HG02840 (cell line): ENCODE data around the gene ATP5PB.

Source experiments
- ATAC-seq: cut with Tn5 transposase; IDR thresholded peaks from one replicate; pipeline ENCODE4 v1.9.1; 2021; ENCODE audit warnings: mild to moderate bottlenecking, moderate library complexity, moderate number of reproducible peaks; ENCODE audit not compliant: unreplicated experiment, low FRiP score

The ATP5PB gene

GRCh38 chr1:111448918-111449702, at the start of gene ATP5PB, which contains the start of gene WDR77:
TSS of gene ATP5PB (plus strand) at chr1:111449464. CDS start at chr1:111449542, 78 bp downstream.
TSS of gene WDR77 (minus strand) at chr1:111449256. CDS start at chr1:111449169, 87 bp downstream.
- peak; percentile 97 for ATAC-seq

- no peak for ATAC-seq
Measured at GRCh38 chr1:111399792-111400610, 49.3 kb upstream of the ATP5PB start.

DNA sequence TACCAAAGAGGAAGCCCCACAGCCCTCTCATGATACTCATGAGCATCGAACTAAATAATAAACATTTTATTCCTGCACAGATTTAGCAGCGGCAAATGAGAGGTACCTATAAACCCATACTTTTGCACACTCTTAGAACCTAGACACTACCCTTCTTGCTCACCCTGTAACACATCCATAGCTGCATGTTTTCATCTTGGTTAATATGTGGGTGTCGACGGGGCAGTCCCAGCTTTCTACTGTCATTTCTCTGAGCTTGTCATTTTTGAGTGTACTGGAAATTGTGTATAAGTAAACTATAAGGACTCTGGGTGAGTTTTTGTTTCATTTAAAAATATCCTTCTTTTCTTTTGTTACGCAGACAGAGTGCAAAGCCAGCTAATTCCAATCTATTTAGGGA, 47.2 kb upstream of the ATP5PB start:
- no peak for ATAC-seq

- ATAC-seq, result no peak
Measured at GRCh38 chr1:111404588-111404987, 44.7 kb upstream of the ATP5PB start.

- ATAC-seq, result peak; percentile 93
Measured at GRCh38 chr1:111406321-111406768, 42.9 kb upstream of the ATP5PB start.

DNA sequence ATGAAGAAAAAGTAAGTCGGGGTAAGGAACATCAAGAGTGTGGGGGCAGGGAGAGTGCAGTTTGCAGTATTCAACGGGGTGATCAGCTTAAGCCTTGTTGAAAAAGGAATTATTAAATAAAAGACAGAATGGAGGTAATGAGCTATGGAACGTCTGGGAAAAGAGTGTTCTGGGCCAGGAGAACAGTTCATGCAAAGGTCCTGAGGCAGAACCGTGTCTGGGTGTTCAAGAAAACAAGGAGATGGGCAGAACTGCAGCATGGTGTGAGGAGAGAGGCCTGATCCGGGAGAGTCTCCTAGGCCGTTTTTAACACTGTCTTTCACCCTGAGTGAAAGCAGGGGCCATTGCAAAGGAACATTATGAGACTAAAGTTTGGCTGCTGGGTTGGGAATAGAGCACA, 42.0 kb upstream of the ATP5PB start:
- no peak for ATAC-seq

DNA sequence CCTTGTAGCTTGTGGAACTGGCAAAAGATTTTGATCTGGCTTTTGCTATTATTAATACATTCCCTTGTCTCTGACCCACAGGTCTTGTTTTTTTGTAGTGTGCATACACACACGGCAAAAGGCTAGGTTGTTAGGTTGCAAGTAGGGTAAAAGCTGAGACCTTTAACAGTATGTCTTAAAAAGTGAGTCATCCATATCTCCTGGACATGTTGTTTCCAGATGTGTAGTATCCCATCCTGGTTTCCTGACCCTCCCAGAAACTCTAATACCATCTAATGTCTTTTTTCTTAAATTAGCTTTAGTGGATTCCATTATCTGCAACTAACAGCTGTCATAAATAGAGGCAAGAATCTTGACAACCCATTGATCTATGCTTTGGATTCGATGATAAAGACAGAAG, 36.4 kb upstream of the ATP5PB start:
- ATAC-seq, result no peak

DNA sequence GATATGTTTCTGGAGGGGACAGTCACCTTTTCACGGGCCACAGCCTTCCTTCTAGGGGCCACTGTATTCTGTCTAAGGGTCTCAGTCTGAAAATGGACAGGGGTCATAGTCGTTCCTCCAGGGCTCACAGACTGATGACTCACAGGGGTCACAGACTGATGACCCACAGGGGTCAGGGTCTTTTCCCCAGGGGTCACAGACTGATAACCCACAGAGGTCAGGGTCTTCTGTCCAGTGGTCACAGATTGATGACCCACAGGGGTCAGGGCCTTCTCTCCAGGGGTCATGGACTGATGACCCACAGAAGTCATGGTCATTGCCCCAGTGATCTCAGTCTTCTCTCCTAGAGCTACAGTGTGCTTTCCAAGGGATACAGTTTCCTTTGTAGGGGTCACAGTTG, 34.5 kb upstream of the ATP5PB start:
- no peak for ATAC-seq

GRCh38 chr1:111415461-111415860, 33.8 kb upstream of the ATP5PB start:
- no peak for ATAC-seq

- ATAC-seq, result no peak
Measured at GRCh38 chr1:111417755-111418154, 31.5 kb upstream of the ATP5PB start.

GRCh38 chr1:111419037-111419436, 30.2 kb upstream of the ATP5PB start:
- no peak for ATAC-seq

DNA sequence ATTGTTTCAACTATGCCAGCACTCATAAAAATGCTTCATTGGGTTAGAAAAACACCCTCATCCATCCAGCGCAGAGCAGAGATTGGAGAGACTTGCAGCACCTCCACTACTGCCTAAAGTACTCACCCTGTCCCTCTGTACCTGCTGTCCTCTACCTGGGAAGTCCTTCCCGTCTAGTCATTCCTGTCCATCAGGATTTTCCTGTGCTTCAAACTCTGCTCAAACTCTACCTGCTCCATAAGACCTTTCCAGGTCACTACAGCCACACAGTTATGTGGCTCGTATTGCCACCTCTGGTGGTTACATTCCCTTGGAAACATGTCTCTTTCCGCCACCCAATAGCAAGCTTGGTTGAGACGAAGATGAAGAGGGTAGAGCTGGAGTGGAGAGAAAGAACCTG, 28.9 kb upstream of the ATP5PB start:
- ATAC-seq, result no peak

DNA sequence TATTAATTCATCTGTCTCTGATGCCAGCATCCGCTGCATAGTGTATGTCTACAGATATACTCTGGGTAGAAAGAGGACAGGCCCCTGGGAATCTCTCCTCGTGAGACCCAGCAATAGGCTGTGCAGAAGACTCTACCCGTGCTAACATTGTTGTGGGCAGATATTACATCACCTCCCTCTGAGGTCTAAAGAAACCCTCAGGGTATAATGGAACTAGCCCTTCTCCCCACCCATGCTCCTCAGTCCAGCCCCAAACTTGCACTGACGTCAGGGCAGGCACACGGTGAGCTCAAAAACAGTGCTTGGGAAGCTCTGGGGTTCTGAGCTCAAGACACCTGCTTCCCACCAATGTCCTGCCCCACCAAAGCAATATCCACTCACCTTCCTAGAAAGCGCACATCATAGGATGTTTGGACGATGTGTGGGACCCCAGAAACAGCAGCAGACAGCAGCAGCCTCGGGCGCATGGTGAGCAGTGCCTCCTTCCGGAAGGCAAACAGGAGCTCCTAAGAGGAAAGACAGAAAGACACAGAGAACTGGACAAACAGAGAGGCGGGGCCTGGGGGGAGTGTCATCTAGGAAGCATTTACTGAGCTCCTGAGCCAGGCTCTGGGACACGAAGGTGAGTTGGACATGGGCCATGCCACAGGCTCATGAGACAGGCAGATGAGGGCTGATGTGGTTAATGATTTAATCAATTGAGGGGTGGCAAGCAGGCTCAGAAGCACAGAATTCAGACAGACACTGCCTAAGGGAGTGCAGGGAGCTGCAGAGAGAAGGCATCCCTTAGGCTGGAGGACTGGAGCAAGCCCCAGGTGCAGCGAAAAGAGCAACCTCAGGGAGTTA, 26.5 kb upstream of the ATP5PB start:
- ATAC-seq, result no peak

- no peak for ATAC-seq
Measured at GRCh38 chr1:111424281-111424680, 25.0 kb upstream of the ATP5PB start.

DNA sequence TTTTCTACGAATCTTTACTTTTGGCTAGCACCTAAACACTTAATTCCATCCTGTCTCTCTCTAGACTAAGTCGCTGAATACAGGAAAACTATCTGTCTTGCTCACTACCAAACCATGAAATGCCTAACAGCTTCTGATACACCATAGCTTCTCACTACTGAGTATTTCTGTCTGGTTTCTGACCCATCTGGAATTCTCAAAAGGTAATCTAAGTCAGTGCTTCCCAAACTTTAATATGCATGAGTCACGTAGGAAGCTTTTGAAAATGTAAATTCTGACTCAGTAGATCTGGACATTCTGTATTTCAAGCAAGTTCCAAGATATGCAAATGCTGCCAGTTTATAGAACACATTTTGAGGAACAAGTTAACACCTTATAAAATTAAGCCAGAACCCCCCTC, 12.5 kb upstream of the ATP5PB start:
- no peak for ATAC-seq

GRCh38 chr1:111439461-111440351, 9.6 kb upstream of the ATP5PB start:
- ATAC-seq, result no peak

GRCh38 chr1:111441573-111442192, 7.6 kb upstream of the ATP5PB start:
- no peak for ATAC-seq

- no peak for ATAC-seq
Measured at GRCh38 chr1:111442457-111442856, 6.8 kb upstream of the ATP5PB start.

GRCh38 chr1:111444031-111444430, 5.2 kb upstream of the ATP5PB start:
- ATAC-seq, result no peak
